Fibroblast of peridontal ligament (primary cell): Measurements from ENCODE around the gene NCK2.
A peak's percentile ranks its signal among the peaks of the same experiment; 100 is the strongest.

Experiments
- DNase-seq: peaks from one replicate; pipeline ENCODE4 v3.0.0-alpha.2; 2010; ENCODE audit errors: extremely low read depth

NCK2 gene

DNA sequence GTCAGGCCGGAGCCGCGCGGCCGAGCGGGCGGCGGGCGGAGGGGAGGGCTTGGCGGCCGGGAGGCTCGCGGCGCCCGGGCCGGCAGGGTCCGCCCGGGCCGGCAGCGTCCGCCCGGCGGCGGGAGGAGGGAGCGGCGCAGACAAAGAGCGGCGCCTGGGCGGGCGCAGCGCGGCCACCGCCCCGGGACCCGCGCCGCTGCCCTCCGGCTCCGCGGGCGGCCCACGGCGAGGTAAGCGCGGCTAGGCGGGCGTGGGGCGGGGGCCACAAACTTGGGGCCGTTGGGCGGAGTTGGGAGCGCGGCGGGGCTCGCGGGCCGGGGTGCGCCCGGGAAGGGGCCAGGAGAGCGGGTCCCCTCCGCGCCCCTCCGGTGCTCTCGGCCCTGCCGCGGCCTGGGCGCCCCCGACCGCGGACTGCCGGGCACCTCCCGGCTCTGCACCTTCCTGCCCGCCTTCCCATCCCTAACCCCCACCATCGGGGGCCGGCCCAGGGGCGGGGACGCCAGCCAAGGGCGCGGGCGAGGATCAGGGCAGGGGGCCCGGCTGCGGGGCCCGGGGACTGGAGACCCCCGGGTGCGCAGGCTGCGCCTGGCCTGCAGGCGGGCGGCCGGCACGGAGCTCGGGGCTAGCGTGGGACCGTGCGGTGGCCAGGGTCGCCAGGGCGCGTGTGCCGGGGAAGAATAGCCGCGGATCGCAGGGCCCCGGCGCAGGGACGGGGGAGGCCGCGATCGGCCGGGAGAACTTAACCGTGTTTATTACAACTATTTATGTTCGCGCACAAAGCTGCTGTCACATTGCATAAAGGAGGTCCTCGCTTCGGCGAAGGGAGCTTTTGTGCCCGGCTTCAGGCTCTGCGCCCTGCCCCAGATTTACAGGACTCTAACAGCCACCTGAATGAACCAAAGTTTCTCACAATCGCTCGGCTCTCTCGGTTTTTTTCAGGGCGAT lies at the start of gene NCK2:
TSS of gene NCK2 (plus strand) at position 4 of the 945 bp plus-strand sequence. CDS start 110,152 bp downstream, outside the sequence.
- peak; percentile 34 for DNase-seq

DNA sequence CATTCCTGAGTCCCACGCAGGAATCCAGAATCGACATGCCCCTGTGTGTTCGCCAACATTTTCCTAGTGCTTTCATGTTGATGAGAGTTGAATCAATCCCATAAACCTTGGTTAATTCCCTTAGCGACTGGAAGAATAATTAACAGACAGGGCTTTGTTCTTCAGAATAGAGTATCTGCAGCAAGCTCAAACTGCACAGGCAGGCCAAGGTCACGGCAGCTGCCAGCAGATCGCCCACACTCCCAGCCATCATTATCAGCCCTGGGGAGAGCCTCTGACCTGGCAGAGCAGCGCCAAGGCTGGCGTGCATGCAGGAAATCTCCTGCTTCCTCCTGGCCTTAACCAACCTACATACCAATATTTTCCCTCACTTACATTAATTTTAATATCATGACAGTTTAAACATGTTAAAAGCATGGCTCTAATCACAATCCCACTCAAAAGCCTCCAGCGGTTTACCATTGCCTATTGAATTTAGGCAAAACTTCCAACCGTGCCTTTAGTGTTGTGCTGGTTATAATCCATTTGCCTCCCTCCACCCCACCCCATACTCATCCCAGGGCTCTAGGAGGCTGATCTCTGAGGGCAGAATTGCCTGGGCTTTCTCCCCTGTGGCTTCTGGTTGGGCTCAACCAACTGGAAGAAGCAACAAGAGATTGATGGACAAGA lies 46.8 kb upstream of the NCK2 start:
- DNase-seq, result no peak

DNA sequence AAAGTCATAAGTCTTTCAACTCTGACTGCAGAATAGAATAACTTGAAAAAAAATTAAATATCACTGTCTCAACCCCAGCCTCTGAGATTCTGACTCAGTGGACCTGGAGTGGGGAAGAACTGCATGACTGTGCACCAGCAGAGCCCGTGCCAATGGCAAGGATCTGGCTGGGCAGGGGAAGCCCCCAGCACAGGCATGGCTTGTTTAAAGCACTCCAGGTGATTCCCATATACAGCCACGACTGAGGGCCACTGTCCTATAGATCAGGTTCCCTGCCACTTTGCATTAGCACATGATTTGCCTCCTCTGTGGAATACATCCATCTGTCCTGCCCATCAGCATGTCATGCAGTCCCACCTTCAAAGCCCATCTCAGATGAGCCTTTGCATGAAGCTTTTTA lies 45.9 kb upstream of the NCK2 start:
- DNase-seq, result no peak

DNA sequence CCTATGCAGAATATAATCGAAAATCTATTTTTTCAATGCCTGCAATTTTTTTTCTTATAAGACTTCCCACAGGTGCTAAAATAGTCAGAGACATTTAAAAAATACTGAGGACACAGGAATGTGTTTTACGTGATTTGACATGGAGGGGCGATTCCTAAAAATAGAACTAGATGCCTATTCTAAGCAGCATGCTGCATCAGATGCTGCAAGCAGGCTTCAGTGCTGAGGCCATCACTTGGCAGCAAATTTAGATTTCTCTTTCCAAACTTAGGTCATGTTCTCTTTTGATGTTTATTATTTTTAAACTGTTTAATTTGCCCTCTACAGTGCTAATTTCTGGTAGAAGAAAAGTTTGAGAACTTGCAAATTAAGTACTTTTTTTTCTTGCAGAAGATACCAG lies 43.7 kb upstream of the NCK2 start:
- no peak for DNase-seq

DNA sequence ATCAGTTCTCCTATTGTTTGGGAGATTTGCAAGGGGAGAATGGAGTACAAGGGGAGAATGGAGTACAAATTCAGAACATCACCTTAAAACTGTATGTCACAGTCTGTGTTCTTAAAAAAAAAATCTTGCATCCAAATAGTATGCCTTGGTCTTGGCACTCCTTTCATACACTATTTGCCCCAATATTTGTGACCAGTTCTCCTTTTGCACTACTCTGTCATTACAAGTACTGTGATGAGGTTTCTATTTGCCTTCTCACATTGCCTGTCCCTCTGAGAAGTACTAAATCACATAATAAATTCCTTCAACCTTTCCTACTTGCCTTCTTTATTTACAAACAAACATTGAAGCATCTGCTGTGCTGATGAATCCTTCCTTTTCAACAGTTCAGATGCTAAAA lies 36.0 kb upstream of the NCK2 start:
- no peak for DNase-seq

DNA sequence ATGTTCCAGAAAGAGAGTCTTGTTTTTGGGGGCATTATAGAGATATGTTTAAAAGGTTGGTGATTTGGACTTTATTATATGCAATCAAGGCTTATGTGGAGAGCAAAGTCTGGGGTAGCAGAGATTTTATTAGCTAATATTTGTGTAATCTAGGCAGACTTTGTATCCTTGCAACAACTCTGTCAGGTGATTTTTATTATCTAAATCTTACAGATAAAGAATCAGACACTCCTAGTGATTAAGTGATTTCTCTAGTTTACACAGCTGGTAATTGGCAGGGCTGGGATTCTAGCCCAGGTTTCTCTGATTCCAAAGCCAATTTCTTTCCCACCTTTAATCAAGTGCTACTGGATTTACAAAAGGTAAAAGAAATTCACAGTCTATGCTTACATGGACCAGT lies 33.3 kb upstream of the NCK2 start:
- no peak for DNase-seq

DNA sequence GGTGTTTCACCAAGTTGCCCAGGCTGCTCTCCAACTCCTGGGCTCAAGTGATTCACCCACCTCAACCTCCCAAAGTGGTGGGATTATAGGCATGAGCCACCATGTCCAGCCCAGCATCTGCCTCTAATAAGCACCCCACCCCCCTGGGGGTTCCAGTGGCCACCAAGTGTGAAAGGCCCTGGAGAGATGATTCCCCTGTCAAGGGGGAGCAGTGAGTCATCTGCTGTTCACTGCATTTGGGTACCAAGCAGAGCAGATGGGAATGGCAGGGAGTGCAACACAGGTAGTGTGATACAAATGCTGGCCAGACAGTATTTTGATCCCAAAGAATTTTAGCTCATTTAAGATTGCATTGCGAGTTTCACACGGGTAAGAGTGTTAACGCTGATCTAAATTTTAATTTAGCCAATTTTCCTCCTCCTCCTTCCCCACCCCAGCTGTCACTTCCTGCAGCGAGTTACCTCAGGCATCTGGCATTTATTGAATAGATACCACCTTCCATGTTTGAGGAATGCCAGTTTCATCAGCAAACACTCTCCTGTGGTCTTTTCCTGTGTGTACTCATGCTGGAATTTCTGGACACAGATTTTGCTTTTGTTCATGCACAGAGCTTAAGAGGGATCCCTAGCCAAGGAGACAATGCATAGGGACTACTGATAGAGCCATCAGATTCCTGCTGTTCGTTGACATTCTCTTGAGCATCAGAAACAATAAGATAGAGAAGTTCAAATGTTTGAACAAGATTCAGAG lies 32.4 kb upstream of the NCK2 start:
- no peak for DNase-seq

DNA sequence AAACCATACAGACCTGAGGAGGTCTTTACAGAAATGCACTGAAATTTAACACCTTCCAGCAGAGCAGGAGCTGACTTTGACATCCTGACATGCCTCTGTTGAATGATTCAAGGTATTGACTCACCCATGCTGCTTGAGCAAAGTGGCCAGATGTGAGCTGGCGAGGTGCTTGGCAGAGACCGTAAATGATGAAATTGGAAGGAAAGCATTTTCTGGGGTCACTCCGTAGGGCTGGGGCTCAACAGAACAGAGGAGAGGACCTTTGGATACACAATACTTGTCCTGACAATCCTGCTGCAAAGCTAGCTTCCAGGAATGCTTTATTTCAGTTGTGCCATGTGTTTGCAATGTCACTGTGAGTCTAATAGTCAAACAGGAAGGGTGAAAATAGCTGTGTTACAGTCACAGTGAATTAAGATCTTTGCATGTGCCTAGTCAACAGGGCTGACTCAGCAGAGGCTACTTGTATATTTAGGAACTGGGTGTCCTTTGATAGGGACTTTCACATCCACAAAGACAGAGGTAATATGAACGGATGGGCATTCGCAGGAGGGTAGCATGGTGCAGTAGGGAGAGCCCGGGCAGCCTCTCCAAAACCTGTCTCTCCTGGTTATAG lies 31.6 kb upstream of the NCK2 start:
- DNase-seq, result no peak

DNA sequence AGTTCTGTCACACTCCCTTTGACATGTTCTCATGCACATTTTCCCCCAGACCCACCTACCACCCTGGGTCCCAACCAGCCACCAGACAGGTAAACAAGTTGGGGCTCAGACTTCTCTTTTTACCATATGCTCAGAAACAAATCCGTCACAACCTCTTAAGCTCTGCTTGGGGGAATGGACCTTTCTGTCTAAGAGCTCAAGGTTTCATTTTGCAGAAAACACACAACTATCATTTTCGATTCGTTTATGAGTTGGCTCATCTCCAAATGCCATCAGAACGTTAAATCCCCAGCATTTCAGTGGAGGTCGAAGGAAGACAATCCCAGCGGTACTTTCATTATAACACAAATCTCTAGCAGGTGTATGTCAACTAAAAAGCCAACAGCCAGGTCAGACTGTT lies 30.6 kb upstream of the NCK2 start:
- no peak for DNase-seq

DNA sequence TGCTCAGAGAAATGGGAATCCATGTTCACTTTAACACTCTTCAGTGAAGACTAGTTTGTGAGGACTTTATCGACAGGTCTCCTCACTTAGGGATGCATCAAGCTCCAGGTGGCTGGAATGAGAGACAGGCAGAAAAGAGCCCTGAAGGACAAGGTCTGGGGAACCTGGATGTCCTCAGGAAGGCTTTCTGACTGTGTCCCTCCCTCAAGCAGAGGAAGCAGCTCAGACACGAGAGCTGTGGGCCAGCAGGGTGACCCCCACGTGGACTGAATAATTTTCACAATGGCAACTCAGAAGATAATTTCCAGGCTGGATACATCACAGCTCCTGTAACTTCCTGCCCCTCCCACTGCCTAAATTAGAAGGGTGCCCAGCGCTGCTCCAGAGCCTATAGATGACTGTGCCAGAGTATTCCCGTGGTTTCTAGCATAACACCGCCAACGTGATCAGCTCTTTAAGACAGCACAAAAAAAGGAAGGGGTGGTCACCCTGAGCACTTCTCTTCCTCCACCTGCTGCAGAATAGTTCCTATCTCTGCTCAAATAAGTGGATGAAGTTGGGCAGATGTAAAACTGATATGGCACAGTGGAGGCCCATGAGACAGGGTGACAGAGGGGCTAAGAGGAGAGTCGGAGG lies 25.7 kb upstream of the NCK2 start:
- DNase-seq, result no peak

DNA sequence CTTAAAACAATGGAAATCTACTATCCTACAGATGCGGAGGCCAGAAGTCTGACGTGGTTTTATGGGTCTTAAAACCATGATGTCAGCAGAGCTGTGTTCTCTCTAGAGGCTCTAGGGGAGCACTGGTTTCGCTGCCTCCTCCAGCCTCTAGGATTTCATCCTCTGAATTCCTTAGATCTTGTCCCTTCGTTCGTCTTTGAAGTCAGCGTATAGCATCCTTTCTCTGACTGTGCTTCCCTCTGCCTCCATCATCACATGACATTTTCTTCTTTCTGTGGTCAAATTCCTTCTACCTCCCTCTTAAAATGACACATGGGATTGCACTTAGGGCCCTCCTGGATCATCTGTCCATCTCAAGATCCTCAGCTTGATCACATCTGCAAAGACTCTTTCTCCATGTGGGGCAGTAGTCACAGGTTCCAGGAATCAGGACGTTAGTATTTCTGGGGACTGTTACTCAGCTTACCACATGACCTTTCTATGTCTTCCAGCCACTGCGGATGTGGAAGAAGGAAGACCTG lies 22.7 kb upstream of the NCK2 start:
- no peak for DNase-seq

DNA sequence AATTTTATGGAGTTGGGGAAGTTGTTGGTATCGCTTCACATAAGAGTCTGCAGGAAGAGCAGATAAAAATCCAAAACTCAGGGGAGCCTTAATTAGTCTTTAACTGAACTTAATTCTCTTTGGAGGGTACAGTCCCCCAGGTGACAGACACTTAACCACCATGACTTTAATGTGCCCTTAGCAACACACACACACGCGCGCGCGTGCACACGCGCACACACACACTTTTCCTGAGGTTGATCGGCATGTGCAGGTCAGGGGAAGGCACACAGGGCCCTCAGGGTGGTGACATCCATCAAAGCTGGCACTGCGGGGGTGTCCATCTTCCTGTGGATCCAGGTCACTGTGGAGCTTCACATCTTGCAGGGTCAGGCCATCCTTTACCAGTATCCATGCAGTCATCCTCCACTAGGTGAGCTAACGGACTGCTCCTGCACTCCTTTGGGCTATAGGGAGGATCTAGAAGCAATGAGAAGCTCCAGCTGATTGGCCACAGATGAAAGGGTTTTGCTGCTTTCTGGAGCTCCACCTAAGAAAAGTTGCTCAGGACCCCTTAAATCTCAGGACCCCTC lies 21.9 kb upstream of the NCK2 start:
- no peak for DNase-seq

DNA sequence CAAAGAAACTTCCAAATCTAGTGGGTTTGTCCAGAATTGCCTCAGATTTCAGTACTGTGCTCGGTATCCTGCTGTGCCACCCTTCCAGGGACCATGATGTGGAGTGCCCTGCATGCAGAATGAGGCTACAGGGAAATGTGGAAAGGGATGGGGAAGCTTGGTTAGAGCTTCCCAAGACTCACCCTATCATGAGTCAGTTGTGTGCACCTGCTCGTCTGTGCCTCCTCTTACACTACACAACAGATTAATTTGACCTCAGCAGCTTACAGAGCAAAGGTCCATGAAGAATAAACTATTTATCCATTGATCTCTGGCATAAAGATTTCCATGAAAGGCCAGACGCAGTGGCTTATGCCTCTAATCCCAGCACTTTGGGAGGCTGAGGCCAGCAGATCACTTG lies 21.3 kb upstream of the NCK2 start:
- no peak for DNase-seq

DNA sequence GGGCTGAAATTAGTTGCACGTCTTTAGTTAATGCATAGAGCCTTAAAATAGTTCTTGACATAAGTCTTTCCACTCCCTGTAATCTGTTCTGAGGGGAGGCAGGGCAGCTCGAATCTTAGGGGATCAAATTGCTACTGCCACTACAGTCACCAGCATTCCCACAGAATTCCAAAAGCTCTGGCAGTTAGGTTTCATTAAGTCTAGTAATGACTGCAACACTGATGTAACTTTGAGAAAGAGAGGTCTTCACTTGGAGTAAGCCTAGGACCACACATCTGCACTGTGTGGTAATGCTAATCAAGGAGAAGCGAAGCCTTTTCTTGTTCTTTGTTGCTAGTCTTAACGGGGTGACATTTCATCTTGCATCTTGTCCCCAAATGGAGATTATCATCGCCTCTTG lies 19.3 kb upstream of the NCK2 start:
- DNase-seq, result no peak

DNA sequence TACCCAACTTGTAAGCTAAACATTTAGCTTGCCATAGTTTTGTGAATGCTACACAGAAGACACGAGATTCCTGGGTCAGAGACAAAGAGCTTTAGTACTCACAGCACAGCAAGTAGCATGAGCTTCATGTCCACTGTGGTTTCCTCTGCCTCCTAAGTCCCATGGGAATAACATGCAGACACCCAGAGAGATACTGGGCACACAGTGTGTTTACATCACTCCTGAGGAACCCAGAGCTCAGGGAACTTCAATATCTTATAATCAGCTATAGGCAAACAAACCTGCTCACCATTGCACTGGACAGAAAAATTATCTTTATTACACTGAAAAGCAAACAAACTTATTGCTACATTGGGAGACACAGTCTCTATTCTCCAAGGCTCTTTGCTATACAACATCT lies 14.5 kb upstream of the NCK2 start:
- DNase-seq, result no peak

DNA sequence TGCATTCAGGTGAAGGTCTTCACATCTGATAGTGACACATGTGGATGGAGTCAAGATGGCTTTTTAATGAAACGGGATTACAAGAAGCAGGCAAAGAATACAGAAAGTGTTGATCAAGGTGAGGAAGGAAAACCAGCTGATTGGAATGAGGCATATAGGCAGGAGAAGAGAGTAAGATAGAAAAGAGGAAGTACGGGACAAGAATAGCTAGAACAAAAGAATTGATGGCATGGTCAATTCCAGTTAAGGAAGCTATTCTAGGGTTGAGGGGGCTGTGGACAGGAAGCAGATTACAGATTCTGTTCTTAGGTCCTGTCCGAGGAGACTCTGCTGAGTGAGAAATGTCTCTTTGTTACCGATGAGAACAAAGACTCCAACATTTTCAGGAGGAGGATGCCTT lies 13.2 kb upstream of the NCK2 start:
- no peak for DNase-seq

DNA sequence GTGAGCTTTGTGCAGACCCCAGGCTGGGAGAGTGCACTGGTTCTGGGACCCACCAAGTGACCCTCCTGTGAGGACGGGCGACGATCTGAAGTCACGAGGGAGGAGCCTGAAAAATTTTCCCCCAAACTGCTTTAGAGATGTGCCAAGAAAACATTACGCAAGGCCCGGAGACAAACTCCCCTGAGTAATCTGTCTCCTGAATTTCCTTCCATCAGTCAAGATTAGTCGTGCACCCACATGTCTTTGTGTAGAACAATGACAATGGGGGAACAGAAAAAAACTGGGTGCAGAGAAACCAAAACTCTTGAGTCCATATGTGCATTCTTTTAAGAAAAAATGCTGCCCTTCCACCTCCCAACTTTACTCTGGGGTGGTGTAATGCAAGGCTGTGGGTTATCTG lies 12.6 kb upstream of the NCK2 start:
- no peak for DNase-seq

DNA sequence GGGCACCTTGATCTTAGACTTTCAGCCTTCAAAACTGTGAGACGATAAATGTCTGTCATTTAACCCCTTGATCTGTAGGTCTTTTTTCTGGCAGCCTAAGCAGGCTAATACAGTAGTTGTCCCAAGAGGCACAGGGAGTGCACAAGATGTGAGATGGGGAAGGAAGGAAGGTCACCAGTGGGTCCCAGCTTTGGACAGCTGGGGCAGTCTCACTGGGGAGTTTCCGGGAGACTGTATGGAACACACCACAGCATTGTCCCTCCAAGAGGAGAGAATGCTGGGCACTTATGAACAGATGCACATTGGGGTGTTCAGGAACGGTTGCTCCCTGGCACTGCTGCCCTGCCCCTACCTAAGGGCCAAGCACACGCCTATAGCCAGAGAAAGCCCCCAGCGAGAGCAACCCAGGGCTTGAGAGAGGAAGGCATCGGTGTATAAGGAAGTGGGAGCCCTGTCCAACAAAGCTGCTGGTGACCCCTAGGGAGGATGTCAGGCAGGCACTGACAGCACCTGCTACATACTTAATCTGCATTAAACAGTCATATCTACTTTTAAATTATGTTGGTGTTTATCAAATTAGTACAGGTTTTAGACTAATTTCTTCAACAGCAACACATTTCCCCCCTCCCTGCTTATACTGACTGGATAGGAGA lies 11.6 kb upstream of the NCK2 start:
- no peak for DNase-seq

DNA sequence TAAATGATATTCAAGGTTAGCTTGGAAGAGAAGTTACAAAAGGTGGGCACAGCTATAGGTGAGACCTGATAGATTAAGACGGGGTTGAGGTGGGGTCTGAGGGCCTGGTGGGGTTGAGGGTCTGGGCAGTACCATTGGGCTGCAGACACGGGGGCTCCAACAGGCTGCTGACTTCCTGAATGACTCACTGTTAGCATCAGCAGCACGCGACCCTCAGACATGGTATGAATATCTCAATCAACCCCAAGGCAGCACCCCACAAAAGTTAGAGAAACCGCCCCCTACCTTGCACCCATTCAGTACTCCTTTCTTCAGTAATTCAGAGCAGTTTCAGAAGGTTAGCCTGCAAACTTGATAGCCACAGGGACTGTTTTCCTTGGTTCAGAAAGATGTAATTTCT lies 10.8 kb upstream of the NCK2 start:
- no peak for DNase-seq

DNA sequence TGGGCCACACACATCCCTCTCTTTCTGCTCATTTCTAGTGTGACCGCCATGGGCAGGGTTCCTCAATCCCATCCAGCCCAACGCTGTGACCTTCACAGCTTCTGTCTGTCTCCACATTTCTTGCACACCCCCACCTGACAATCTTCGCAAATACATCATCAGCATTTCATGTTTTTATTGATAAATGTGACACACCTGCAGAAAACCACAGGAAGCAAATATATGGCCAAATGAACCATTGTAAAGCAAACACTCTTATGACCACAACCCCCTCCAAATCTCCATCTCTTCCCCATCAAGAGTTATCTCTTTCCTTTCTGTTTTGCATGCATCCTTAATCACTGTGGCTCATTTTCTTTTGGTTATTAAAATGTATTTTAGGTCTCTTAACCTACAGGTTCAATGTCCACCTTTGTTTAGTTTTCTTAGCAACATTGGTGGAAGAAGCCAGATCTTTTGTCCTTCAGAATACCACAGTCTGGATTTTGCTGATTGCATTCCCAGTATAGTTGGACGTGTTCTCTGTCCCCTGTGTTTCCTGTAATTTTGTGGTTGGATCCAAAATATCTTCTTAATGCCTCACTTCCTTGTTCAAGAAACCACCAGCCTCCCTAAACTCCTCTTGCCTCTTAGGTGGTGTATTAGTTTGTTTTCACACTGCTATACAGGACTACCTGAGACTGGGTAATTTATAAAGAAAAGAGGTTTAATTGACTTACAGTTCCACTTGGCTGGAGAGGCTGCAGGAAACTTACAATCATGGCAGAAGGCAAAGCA lies 9.8 kb upstream of the NCK2 start:
- peak; percentile 57 for DNase-seq
